Esophagus muscularis mucosa (tissue), 4 donors: ENCODE results near the gene TOR2A.

Source experiments
- CTCF ChIP-seq, 3 experiments: fragments of 200-600 bp in 2 of 3; fragments of 450-650 bp in 1 of 3; sonication (generic) in 2 of 3; IDR thresholded peaks; one replicate each; pipeline ENCODE4 v1.5.1; 2017 to 2019; ENCODE audit warnings: antibody characterized with exemption in 3 of 3, mild to moderate bottlenecking in 2 of 3, moderate library complexity in 1 of 3
- EP300 ChIP-seq: sonication (generic); formaldehyde crosslinking; IDR thresholded peaks from one replicate; pipeline ENCODE4 v1.6.1; 2017; ENCODE audit warnings: antibody characterized with exemption
- POLR2A ChIP-seq: fragments of 450-650 bp; IDR thresholded peaks from one replicate; pipeline ENCODE4 v1.6.1; 2017; ENCODE audit warnings: antibody characterized with exemption, moderate library complexity, mild to moderate bottlenecking, low read depth
- POLR2AphosphoS5 ChIP-seq, 2 donors: sonication (generic); formaldehyde crosslinking; IDR thresholded peaks; one replicate each; pipeline ENCODE4 v1.6.1; 2017; ENCODE audit warnings: antibody characterized with exemption in 2 of 2

DNA sequence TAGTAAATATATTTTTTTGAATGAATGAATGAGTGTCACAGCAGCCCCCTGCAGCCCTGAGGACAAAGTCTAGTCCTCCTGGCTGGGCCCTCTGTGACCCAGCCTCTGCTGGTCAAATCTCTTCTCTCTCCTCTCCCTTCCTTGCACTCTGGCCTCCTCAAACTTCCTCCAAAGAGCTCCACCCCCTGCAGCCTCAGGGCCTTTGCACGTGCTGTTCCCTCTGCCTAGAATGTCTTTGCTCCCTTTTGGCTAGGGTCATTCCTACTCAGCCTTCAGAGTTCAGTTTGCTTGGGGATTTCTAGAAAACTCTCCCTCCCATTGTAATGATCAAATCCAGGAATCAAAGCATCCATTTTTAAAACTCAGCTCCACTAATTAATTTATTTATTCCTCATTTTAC is 30.3 kb upstream of the TOR2A start:
- TF ChIP-seq EP300, result no peak
- no peak for TF ChIP-seq CTCF (IDR thresholded peaks at IDR 0.05)
- TF ChIP-seq POLR2A, result no peak
- no peak for TF ChIP-seq POLR2AphosphoS5 (IDR thresholded peaks at IDR 0.05)
